Activated naive CD4-positive, alpha-beta T cell treated with Interleukin-2 at 50 U/mL for 16 hours (primary cell): ENCODE measurements around the gene ZC3H7B.
"Not testable (repeated sequence)": the region's sequence is repeated elsewhere in the genome, so short reads cannot be mapped to it uniquely, and the experiment has no call there.

Experiments
- DNase-seq: peaks from one replicate; pipeline ENCODE4 v3.0.0-alpha.2; 2020

Gene ZC3H7B

GRCh38 chr22:41288245-41288946 lies 12.9 kb upstream of the ZC3H7B start:
- no peak for DNase-seq

- no peak for DNase-seq
Measured at GRCh38 chr22:41289671-41290070, 11.7 kb upstream of the ZC3H7B start.

GRCh38 chr22:41290262-41291221 lies 10.8 kb upstream of the ZC3H7B start:
- no peak for DNase-seq

GRCh38 chr22:41294816-41295215 lies 6.5 kb upstream of the ZC3H7B start:
- not testable (repeated sequence) for DNase-seq

- no peak for DNase-seq
Measured at GRCh38 chr22:41296826-41297667, 4.3 kb upstream of the ZC3H7B start.

GRCh38 chr22:41300661-41301060 lies 664 bp upstream of the ZC3H7B start:
- no peak for DNase-seq

GRCh38 chr22:41302021-41302767 lies 869 bp downstream of the ZC3H7B start:
- peak; percentile 16 for DNase-seq

- DNase-seq: no peak
Measured at GRCh38 chr22:41302811-41303210, 1.5 kb downstream of the ZC3H7B start.

- DNase-seq: no peak
Measured at GRCh38 chr22:41305646-41306045, 4.3 kb downstream of the ZC3H7B start.

GRCh38 chr22:41308054-41308453 lies 6.7 kb downstream of the ZC3H7B start:
- DNase-seq: no peak

- no peak for DNase-seq
Measured at GRCh38 chr22:41308544-41308947, 7.2 kb downstream of the ZC3H7B start.

GRCh38 chr22:41310336-41310735 lies 9.0 kb downstream of the ZC3H7B start:
- no peak for DNase-seq

- DNase-seq: no peak
Measured at GRCh38 chr22:41311487-41311886, 10.2 kb downstream of the ZC3H7B start.

- DNase-seq: no peak
Measured at GRCh38 chr22:41314821-41315220, 13.5 kb downstream of the ZC3H7B start.

- no peak for DNase-seq
Measured at GRCh38 chr22:41315586-41315985, 14.3 kb downstream of the ZC3H7B start.

GRCh38 chr22:41320416-41321240 lies 19.3 kb downstream of the ZC3H7B start:
- no peak for DNase-seq

GRCh38 chr22:41324821-41325528 lies 23.6 kb downstream of the ZC3H7B start:
- no peak for DNase-seq

GRCh38 chr22:41327124-41327523 lies 25.8 kb downstream of the ZC3H7B start:
- no peak for DNase-seq

GRCh38 chr22:41330169-41330568 lies 28.8 kb downstream of the ZC3H7B start:
- DNase-seq: no peak

- DNase-seq: no peak
Measured at GRCh38 chr22:41332217-41332939, 31.1 kb downstream of the ZC3H7B start.
